GM18858 (cell line): ENCODE data around the gene PSMC3.

Experiments used
- ATAC-seq: cut with Tn5 transposase; IDR thresholded peaks from one replicate; pipeline ENCODE4 v1.9.1; 2021; ENCODE audit not compliant: unreplicated experiment

The PSMC3 gene

GRCh38 chr11:47377571-47378009 is 48.6 kb downstream of the PSMC3 start:
- no peak for ATAC-seq

- no peak for ATAC-seq
These were observed 49.5 kb downstream of the PSMC3 start for GRCh38 chr11:47376525-47377371.

- no peak for ATAC-seq
These were observed 50.1 kb downstream of the PSMC3 start for GRCh38 chr11:47376107-47376524.

- ATAC-seq, result no peak
These were observed 50.6 kb downstream of the PSMC3 start for GRCh38 chr11:47375546-47376085.

- ATAC-seq, result no peak
These were observed 51.2 kb downstream of the PSMC3 start for GRCh38 chr11:47375020-47375419.

- ATAC-seq, result no peak
These were observed 51.6 kb downstream of the PSMC3 start for GRCh38 chr11:47374720-47375019.

- no peak for ATAC-seq
These were observed 52.1 kb downstream of the PSMC3 start for GRCh38 chr11:47373876-47374719.

GRCh38 chr11:47372422-47372821 is 53.8 kb downstream of the PSMC3 start:
- no peak for ATAC-seq

GRCh38 chr11:47369676-47370075 is 56.6 kb downstream of the PSMC3 start:
- ATAC-seq, result no peak
